ENCODE data around the gene BSG.

GRCh38 chr19:555474-555808 is 17.0 kb upstream of the BSG start:
- TF ChIP-seq EZH2 (IDR thresholded peaks at IDR 0.05; ENCODE audit: low read depth) (no peak), CTCF (conservative IDR thresholded peaks at IDR 0.05) (no peak)
